ENCODE measurements around the gene MLX. TPM values are rescaled to one million over a fixed set of nuclear protein-coding genes. Genes with fewer than 3 reads are reported as not detected.

MLX gene
- total RNA-seq, 1 experiment from 2014 or later = 25.8 TPM

- ChIA-PET POLR2A (ENCODE audit: unreplicated experiment) (no interaction called here), CTCF (no interaction called here)
- Histone ChIP-seq H3K27ac (ENCODE audit: low read length) (no peak overlapping the region), H3K36me3 (ENCODE audit: low read depth, low read length) (no peaks in the 10 kb centered on the region; the same call in none of the 2 replicates), H3K9ac (ENCODE audit: low read length) (no peak overlapping the region), H3K4me2 (ENCODE audit: low read length) (no peak overlapping the region), H3K27me3 (ENCODE audit: low read length) (no peaks in the 10 kb centered on the region), H3K79me2 (ENCODE audit: low read length) (peaks cover 30% of the 10 kb centered on the region), H3K9me3 (ENCODE audit: low read length) (no peaks in the 10 kb centered on the region), H3F3A (ENCODE audit: low read length, unreplicated experiment) (peaks cover 6% of the 10 kb centered on the region), H3K4me1 (ENCODE audit: insufficient read depth, low read length) (peaks cover 13% of the 10 kb centered on the region; the same call in 1 of the 2 replicates), H4K20me1 (ENCODE audit: low read length) (no peaks in the 10 kb centered on the region), H2AFZ (ENCODE audit: low read length) (no peak overlapping the region), H3K9me2 (replicated peaks; ENCODE audit: low read length) (no peaks in the 10 kb centered on the region), H3K4me3 (ENCODE audit: low read length) (no peak overlapping the region)
- TSS peak; percentile 10 for BruUV-seq (replicated peaks)
- TF ChIP-seq CTCF (conservative IDR thresholded peaks at IDR 0.05; ENCODE audit: low read depth, low read length) (no peak), EZH2phosphoT487 (IDR thresholded peaks at IDR 0.05; ENCODE audit: borderline replicate concordance, low read length) (no peak), EZH2 (IDR thresholded peaks at IDR 0.05; ENCODE audit: low read length, unreplicated experiment) (no peak)
- DNase-seq (no peak), ATAC-seq (no peak)
- intact Hi-C loops (cut with micrococcal nuclease) = no loop called here
These were observed 13.1 kb downstream of the MLX start for GRCh38 chr17:42579794-42580551.

DNA sequence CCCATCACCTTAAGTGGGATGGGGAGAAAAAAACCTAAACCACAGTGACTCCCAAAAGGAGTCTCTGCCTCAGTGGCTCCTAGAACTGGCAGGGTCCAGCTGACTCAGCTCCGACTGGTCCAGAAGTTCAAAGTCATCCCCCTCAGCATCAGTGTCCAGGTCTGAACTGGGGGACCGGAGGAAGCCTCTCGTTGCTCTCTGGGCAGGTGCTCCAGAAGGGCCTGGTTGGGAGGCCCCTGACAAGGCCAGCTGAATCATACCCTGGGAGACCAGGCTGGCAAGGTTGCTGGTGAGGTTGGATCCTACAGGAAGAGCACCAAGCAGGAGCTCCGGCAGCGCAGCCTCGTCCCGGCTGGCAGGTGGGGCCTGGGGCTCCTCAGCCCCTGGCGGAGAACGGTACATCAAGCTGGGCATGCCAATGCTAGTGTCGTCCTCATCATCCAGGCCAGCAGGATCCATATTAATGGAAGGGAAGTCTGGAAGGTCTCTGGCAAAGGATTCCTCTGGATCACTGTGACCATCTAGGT lies 14.9 kb downstream of the MLX start:
- H3K4me2 ChIP-seq (ENCODE audit: low read length) = no peak overlapping the region
- peaks cover 13% of the 10 kb centered on the region for H3K79me2 ChIP-seq (ENCODE audit: low read length)
- H3K4me1 ChIP-seq (ENCODE audit: insufficient read depth, low read length) = peaks cover 4% of the 10 kb centered on the region; the same call in 1 of the 2 replicates
- no TSS peak for BruUV-seq (replicated peaks)
- no peak overlapping the region for H3K9ac ChIP-seq (ENCODE audit: low read length)
- ATAC-seq = no peak
- H4K20me1 ChIP-seq (ENCODE audit: low read length) = no peaks in the 10 kb centered on the region
- no peaks in the 10 kb centered on the region; the same call in none of the 2 replicates for H3K36me3 ChIP-seq (ENCODE audit: low read depth, low read length)
- intact Hi-C loops (cut with micrococcal nuclease) = no loop called here
- H3K4me3 ChIP-seq (ENCODE audit: low read length) = no peak overlapping the region
- TF ChIP-seq CTCF (conservative IDR thresholded peaks at IDR 0.05; ENCODE audit: low read depth, low read length) (no peak), EZH2 (IDR thresholded peaks at IDR 0.05; ENCODE audit: low read length, unreplicated experiment) (no peak)
- no peaks in the 10 kb centered on the region for H3K27me3 ChIP-seq (ENCODE audit: low read length)
- no peaks in the 10 kb centered on the region for H3K9me3 ChIP-seq (ENCODE audit: low read length)
- no peak overlapping the region for H2AFZ ChIP-seq (ENCODE audit: low read length)
- H3K9me2 ChIP-seq (replicated peaks; ENCODE audit: low read length) = no peaks in the 10 kb centered on the region
- DNase-seq = no peak
- no peak overlapping the region for H3K27ac ChIP-seq (ENCODE audit: low read length)
- peaks cover 4% of the 10 kb centered on the region for H3F3A ChIP-seq (ENCODE audit: low read length, unreplicated experiment)
- POLR2A ChIA-PET (ENCODE audit: unreplicated experiment) = no interaction called here
- CTCF ChIA-PET = no interaction called here

GRCh38 chr17:42584880-42585279 lies 18.0 kb downstream of the MLX start:
- POLR2A ChIA-PET (ENCODE audit: unreplicated experiment) = no interaction called here
- Histone ChIP-seq H3F3A (ENCODE audit: low read length, unreplicated experiment) (no peaks in the 10 kb centered on the region), H3K9me3 (ENCODE audit: low read length) (no peaks in the 10 kb centered on the region), H3K9ac (ENCODE audit: low read length) (no peak overlapping the region), H3K27me3 (ENCODE audit: low read length) (no peaks in the 10 kb centered on the region), H3K36me3 (ENCODE audit: low read depth, low read length) (no peaks in the 10 kb centered on the region; the same call in none of the 2 replicates), H3K9me2 (replicated peaks; ENCODE audit: low read length) (no peaks in the 10 kb centered on the region), H3K79me2 (ENCODE audit: low read length) (no peaks in the 10 kb centered on the region), H3K4me2 (ENCODE audit: low read length) (no peak overlapping the region), H3K27ac (ENCODE audit: low read length) (no peak overlapping the region), H3K4me1 (ENCODE audit: insufficient read depth, low read length) (no peaks in the 10 kb centered on the region), H4K20me1 (ENCODE audit: low read length) (no peaks in the 10 kb centered on the region), H3K4me3 (ENCODE audit: low read length) (no peak overlapping the region), H2AFZ (ENCODE audit: low read length) (no peak overlapping the region)
- DNase-seq (no peak), ATAC-seq (no peak)
- TF ChIP-seq EZH2phosphoT487 (IDR thresholded peaks at IDR 0.05; ENCODE audit: borderline replicate concordance, low read length) = no peak
- TF ChIP-seq EZH2 (IDR thresholded peaks at IDR 0.05; ENCODE audit: low read length, unreplicated experiment) = no peak
- TF ChIP-seq CTCF (conservative IDR thresholded peaks at IDR 0.05; ENCODE audit: low read depth, low read length) = no peak
- intact Hi-C loops (cut with micrococcal nuclease) = no loop called here
- CTCF ChIA-PET = no interaction called here
- no TSS peak for BruUV-seq (replicated peaks)

Measured in PC-3 (cell line).